ENCODE measurements around the gene PIK3CD. TPM values are rescaled to one million over a fixed set of nuclear protein-coding genes. Genes with fewer than 3 reads are reported as not detected.
A peak's percentile ranks its signal among the peaks of the same experiment; 100 is the strongest.

The PIK3CD gene
- total and polyA plus RNA-seq, 10 of the 15 experiments (the other 5 are each of a cell fraction or from before 2014, with no cell fraction given): 7.0 to 101 (median 51.1) TPM

DNA sequence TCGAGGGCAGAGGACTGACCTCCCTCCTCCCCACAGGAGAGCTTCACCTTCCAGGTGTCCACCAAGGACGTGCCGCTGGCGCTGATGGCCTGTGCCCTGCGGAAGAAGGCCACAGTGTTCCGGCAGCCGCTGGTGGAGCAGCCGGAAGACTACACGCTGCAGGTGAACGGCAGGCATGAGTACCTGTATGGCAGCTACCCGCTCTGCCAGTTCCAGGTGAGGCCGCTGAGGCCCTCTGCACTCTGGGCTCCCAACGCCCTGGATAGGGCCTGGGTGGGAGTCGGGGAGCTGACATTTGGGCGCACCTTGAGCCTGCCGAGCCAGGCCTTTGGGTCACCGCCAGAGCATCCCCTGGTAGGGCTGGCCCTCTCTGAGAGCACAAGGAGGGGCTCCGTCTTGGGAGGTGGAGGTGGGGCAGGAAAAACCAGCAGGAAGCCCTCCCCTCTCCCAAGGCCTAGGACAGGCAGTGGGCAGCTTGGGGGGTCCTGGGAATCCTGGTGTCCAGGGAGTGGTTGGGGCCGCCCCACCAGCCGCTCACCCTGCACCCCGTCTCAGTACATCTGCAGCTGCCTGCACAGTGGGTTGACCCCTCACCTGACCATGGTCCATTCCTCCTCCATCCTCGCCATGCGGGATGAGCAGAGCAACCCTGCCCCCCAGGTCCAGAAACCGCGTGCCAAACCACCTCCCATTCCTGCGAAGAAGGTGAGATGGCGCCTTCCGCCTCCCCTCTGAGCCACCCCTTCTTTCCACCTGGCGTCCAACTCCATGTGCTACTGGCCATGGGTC is 65.1 kb downstream of the PIK3CD start:
- no peaks in the 10 kb centered on the region; the same call in 2 of the 3 replicates for H3K9me3 ChIP-seq (replicated peaks; ENCODE audit: control insufficient read depth, insufficient read depth, low read length)
- H4K20me1 ChIP-seq (ENCODE audit: control insufficient read depth, insufficient read depth): no peaks in the 10 kb centered on the region
- DNase-seq (ENCODE audit: low read depth, low spot score): no peak
- in situ Hi-C loops (cut with MboI) (no loop called here), intact Hi-C loops (cut with micrococcal nuclease; ENCODE audit: unreplicated experiment) (loop anchor here (1.0 kb wide), 1 partner anchor 89 kb away; no protein-coding TSS in a partner anchor)
- peak overlapping the region; percentile 71 for H3K27ac ChIP-seq (ENCODE audit: control insufficient read depth, insufficient read depth)
- H3K4me1 ChIP-seq (ENCODE audit: control insufficient read depth, insufficient read depth, low read length): peaks cover 23% of the 10 kb centered on the region
- CTCF ChIA-PET: interaction anchor here (0.9 to 2.0 kb wide), 4 partner anchors 20 to 152 kb away, joined by 4 to 10 read pairs (median 5); no protein-coding TSS in a partner anchor
- ATAC-seq: no peak
- SMC1A ChIA-PET (ENCODE audit: uncharacterized antibody, unreplicated experiment): interaction anchor here (1.2 kb wide), 1 partner anchor 88 kb away, joined by 3 read pairs; no protein-coding TSS in a partner anchor
- H3K4me2 ChIP-seq (ENCODE audit: control insufficient read depth, insufficient read depth): peak overlapping the region; percentile 45
- no peak overlapping the region for H2AFZ ChIP-seq (ENCODE audit: control insufficient read depth, low read depth, low read length)
- H3K27me3 ChIP-seq (replicated peaks in 1 of 2; ENCODE audit: control insufficient read depth in 2 of 2, insufficient read depth in 2 of 2, low read length in 1 of 2): no peaks in the 10 kb centered on the region
- peaks cover 18 to 64% of the 10 kb centered on the region in 2 experiments for H3K36me3 ChIP-seq (ENCODE audit: control insufficient read depth in 2 of 2, insufficient read depth in 2 of 2, low read length in 1 of 2)
- POLR2A ChIA-PET: interaction anchor here (0.5 to 1.5 kb wide), 2 partner anchors 90 to 483 kb away, joined by 3 read pairs; no protein-coding TSS in a partner anchor
- TF ChIP-seq, protein P1, sequence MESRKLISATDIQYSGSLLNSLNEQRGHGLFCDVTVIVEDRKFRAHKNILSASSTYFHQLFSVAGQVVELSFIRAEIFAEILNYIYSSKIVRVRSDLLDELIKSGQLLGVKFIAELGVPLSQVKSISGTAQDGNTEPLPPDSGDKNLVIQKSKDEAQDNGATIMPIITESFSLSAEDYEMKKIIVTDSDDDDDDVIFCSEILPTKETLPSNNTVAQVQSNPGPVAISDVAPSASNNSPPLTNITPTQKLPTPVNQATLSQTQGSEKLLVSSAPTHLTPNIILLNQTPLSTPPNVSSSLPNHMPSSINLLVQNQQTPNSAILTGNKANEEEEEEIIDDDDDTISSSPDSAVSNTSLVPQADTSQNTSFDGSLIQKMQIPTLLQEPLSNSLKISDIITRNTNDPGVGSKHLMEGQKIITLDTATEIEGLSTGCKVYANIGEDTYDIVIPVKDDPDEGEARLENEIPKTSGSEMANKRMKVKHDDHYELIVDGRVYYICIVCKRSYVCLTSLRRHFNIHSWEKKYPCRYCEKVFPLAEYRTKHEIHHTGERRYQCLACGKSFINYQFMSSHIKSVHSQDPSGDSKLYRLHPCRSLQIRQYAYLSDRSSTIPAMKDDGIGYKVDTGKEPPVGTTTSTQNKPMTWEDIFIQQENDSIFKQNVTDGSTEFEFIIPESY (IDR thresholded peaks at IDR 0.05): peak; percentile 13; the same call in 1 of the 2 replicates
- TF ChIP-seq NRF1 (conservative IDR thresholded peaks at IDR 0.05; ENCODE audit: low read depth, low read length): no peak
- BruUV-seq (replicated peaks): no TSS peak
- 95% methylated on average over 29 of the region's 29 CpGs for WGBS (ENCODE audit: insufficient coverage, insufficient replicate concordance, low lambda C conversion rate, missing lambda C conversion rate)
- H3K79me2 ChIP-seq (ENCODE audit: control insufficient read depth, insufficient read depth, low read length): no peaks in the 10 kb centered on the region; the same call in 1 of the 2 replicates
- no peak for FAIRE-seq
- RAD21 ChIA-PET (ENCODE audit: unreplicated experiment): interaction anchor here (0.8 kb wide), 1 partner anchor 91 kb away, joined by 3 read pairs; no protein-coding TSS in a partner anchor
- H3K9ac ChIP-seq (ENCODE audit: control insufficient read depth, insufficient read depth, low read length): peak overlapping the region; percentile 36; the same call in 1 of the 2 replicates
- 0 out of 2 replicates have a peak overlapping the region, but pooled peaks have one; percentile 34 for H3K4me3 ChIP-seq
